Right ventricle myocardium inferior (tissue), 1 donor: ENCODE results near the gene SORCS2. TPM values are rescaled to one million over a fixed set of nuclear protein-coding genes. Genes with fewer than 3 reads are reported as not detected.

Experiments used
- ATAC-seq: fragments of 200-7000 bp; cut with Tn5 transposase; one replicate; pipeline ENCODE4 v1.9.1; 2020; ENCODE audit warnings: mild to moderate bottlenecking, moderate library complexity
- DNase-seq: peaks from one replicate; pipeline ENCODE4 v3.0.0; 2021; ENCODE audit errors: missing footprints
- intact Hi-C: fragments of 100-400 bp; cut with DNase I; formaldehyde crosslinking; loops from one replicate; pipeline ENCODE4 v1.11.0; 2022
- total RNA-seq: library from RNA; stranded (reverse); fragmentation: NEBNext Ultra II Directional; extraction: Animal tissue kit (Norgen Biotek cat#: 25700); gene quantifications from one replicate; pipeline ENCODE4 v1.2.1, GENCODE V29; 2021
- donor health status: DM: no; HTN: yes; CAD: no; lungs with severe emphysema.

The SORCS2 gene
- total RNA-seq, 1 donor from 2014 or later: 1.1 TPM

GRCh38 chr4:7693237-7693608 lies 500.9 kb downstream of the SORCS2 start:
- intact Hi-C loops: no loop called here
- DNase-seq: peak; percentile 56
- no peak for ATAC-seq

- no peak for ATAC-seq
- DNase-seq: peak; percentile 34
- intact Hi-C loops: no loop called here
Observed at GRCh38 chr4:7693711-7694110, 501.4 kb downstream of the SORCS2 start.

GRCh38 chr4:7694324-7694723 lies 502.0 kb downstream of the SORCS2 start:
- DNase-seq (peak; percentile 61), ATAC-seq (no peak)
- intact Hi-C loops: no loop called here

GRCh38 chr4:7697343-7697742 lies 505.0 kb downstream of the SORCS2 start:
- no peak for DNase-seq
- intact Hi-C loops: no loop called here
- ATAC-seq: peak; percentile 9

GRCh38 chr4:7697821-7698220 lies 505.5 kb downstream of the SORCS2 start:
- peak; percentile 11 for DNase-seq
- intact Hi-C loops: no loop called here
- no peak for ATAC-seq

GRCh38 chr4:7698584-7698983 lies 506.2 kb downstream of the SORCS2 start:
- intact Hi-C loops: no loop called here
- DNase-seq (peak; percentile 49), ATAC-seq (peak; percentile 42)

- peak; percentile 58 for ATAC-seq
- DNase-seq: peak; percentile 66
- intact Hi-C loops: no loop called here
Observed at GRCh38 chr4:7699031-7699430, 506.7 kb downstream of the SORCS2 start.

GRCh38 chr4:7699825-7700224 lies 507.5 kb downstream of the SORCS2 start:
- ATAC-seq: no peak
- DNase-seq: no peak
- intact Hi-C loops: no loop called here

GRCh38 chr4:7700665-7701064 lies 508.3 kb downstream of the SORCS2 start:
- ATAC-seq (no peak), DNase-seq (no peak)
- intact Hi-C loops: no loop called here

GRCh38 chr4:7701866-7702649 lies 509.7 kb downstream of the SORCS2 start:
- ATAC-seq (no peak), DNase-seq (peak; percentile 63)
- intact Hi-C loops: no loop called here

- DNase-seq (no peak), ATAC-seq (no peak)
- intact Hi-C loops: no loop called here
Observed at GRCh38 chr4:7703688-7704087, 511.4 kb downstream of the SORCS2 start.

GRCh38 chr4:7704091-7704490 lies 511.8 kb downstream of the SORCS2 start:
- DNase-seq (peak; percentile 66), ATAC-seq (no peak)

GRCh38 chr4:7704625-7705024 lies 512.3 kb downstream of the SORCS2 start:
- no peak for ATAC-seq
- no peak for DNase-seq
- intact Hi-C loops: no loop called here

More at GRCh38 chr4:7704091-7704490, 511.8 kb downstream of the SORCS2 start:
- intact Hi-C loops: no loop called here

GRCh38 chr4:7705062-7705461 lies 512.7 kb downstream of the SORCS2 start:
- peak; percentile 81 for ATAC-seq
- intact Hi-C loops: no loop called here

GRCh38 chr4:7705593-7705992 lies 513.3 kb downstream of the SORCS2 start:
- ATAC-seq: peak; percentile 20
- intact Hi-C loops: no loop called here
- DNase-seq: peak; percentile 25

More at GRCh38 chr4:7705062-7705461, 512.7 kb downstream of the SORCS2 start:
- DNase-seq: peak; percentile 73

GRCh38 chr4:7708238-7708637 lies 515.9 kb downstream of the SORCS2 start:
- peak; percentile 44 for DNase-seq
- intact Hi-C loops: no loop called here
- no peak for ATAC-seq

- peak; percentile 23 for DNase-seq
- intact Hi-C loops: no loop called here
- no peak for ATAC-seq
Observed at GRCh38 chr4:7708981-7709380, 516.6 kb downstream of the SORCS2 start.

GRCh38 chr4:7709431-7709830 lies 517.1 kb downstream of the SORCS2 start:
- ATAC-seq (no peak), DNase-seq (no peak)
- intact Hi-C loops: no loop called here

- intact Hi-C loops: loop anchor here (10.0 kb wide), 1 partner anchor 405 kb away; no protein-coding TSS in a partner anchor
- ATAC-seq: no peak
- DNase-seq: no peak
Observed at GRCh38 chr4:7710126-7710525, 517.8 kb downstream of the SORCS2 start.

GRCh38 chr4:7710576-7711306 lies 518.4 kb downstream of the SORCS2 start:
- peak; percentile 53 for DNase-seq
- intact Hi-C loops: loop anchor here (10.0 kb wide), 1 partner anchor 406 kb away; no protein-coding TSS in a partner anchor

More at GRCh38 chr4:7710576-7711306, 518.4 kb downstream of the SORCS2 start:
- ATAC-seq: no peak
